GM18868 (cell line): ENCODE data around the gene POLA1.

Experiments
- ATAC-seq: cut with Tn5 transposase; IDR thresholded peaks from one replicate; pipeline ENCODE4 v1.9.1; 2021; ENCODE audit warnings: mild to moderate bottlenecking, moderate library complexity; ENCODE audit not compliant: unreplicated experiment

Gene POLA1

GRCh38 chrX:24956828-24957227 lies 263.1 kb downstream of the POLA1 start:
- no peak for ATAC-seq

GRCh38 chrX:24961809-24962208 lies 268.1 kb downstream of the POLA1 start:
- ATAC-seq: no peak

- ATAC-seq: no peak
These were observed 270.1 kb downstream of the POLA1 start for GRCh38 chrX:24963823-24964222.

GRCh38 chrX:24965372-24965771 lies 271.7 kb downstream of the POLA1 start:
- no peak for ATAC-seq

- ATAC-seq: no peak
These were observed 276.1 kb downstream of the POLA1 start for GRCh38 chrX:24969812-24970211.

- ATAC-seq: no peak
These were observed 285.4 kb downstream of the POLA1 start for GRCh38 chrX:24979081-24979480.

GRCh38 chrX:24981030-24981429 lies 287.3 kb downstream of the POLA1 start:
- ATAC-seq: no peak

- no peak for ATAC-seq
These were observed 288.7 kb downstream of the POLA1 start for GRCh38 chrX:24982306-24982965.

GRCh38 chrX:24983931-24984330 lies 290.2 kb downstream of the POLA1 start:
- ATAC-seq: no peak

GRCh38 chrX:24985120-24985519 lies 291.4 kb downstream of the POLA1 start:
- no peak for ATAC-seq

- no peak for ATAC-seq
These were observed 294.0 kb downstream of the POLA1 start for GRCh38 chrX:24987731-24988130.

- no peak for ATAC-seq
These were observed 294.6 kb downstream of the POLA1 start for GRCh38 chrX:24988314-24988713.

- no peak for ATAC-seq
These were observed 296.8 kb downstream of the POLA1 start for GRCh38 chrX:24990535-24990934.

GRCh38 chrX:24993879-24994278 lies 300.2 kb downstream of the POLA1 start:
- ATAC-seq: no peak

- no peak for ATAC-seq
These were observed 302.5 kb downstream of the POLA1 start for GRCh38 chrX:24996096-24996709.

- no peak for ATAC-seq
These were observed 305.8 kb downstream of the POLA1 start for GRCh38 chrX:24999511-24999910.

- no peak for ATAC-seq
These were observed 308.3 kb downstream of the POLA1 start for GRCh38 chrX:25001808-25002660.

GRCh38 chrX:25002661-25003020 lies 308.9 kb downstream of the POLA1 start:
- no peak for ATAC-seq

- ATAC-seq: no peak
These were observed 309.5 kb downstream of the POLA1 start for GRCh38 chrX:25003066-25003849.

- no peak for ATAC-seq
These were observed 310.3 kb downstream of the POLA1 start for GRCh38 chrX:25004040-25004439.

GRCh38 chrX:25004485-25005032 lies 310.8 kb downstream of the POLA1 start:
- ATAC-seq: no peak
